RWPE2 (cell line): ENCODE results near the gene ARL5C.

Experiments used
- ATAC-seq: fragments of 200-7000 bp; cut with Tn5 transposase; 3 replicates; pipeline ENCODE4 v1.9.1; 2021; ENCODE audit warnings: low read depth
- DNase-seq: peaks from one replicate; pipeline ENCODE4 v3.0.0-alpha.2; 2020; ENCODE audit warnings: low spot score
- H3K27ac ChIP-seq: fragments of 450-650 bp; 2 replicates; pipeline ENCODE4 v1.5.1; 2017; ENCODE audit warnings: mild to moderate bottlenecking; ENCODE audit not compliant: poor library complexity, severe bottlenecking
- H3K27me3 ChIP-seq: fragments of 250-450 bp; sonication (Bioruptor Pico); 2 replicates; pipeline ENCODE4 v1.5.1; 2021; ENCODE audit warnings: mild to moderate bottlenecking, moderate library complexity; ENCODE audit not compliant: insufficient read depth, poor library complexity, severe bottlenecking
- H3K36me3 ChIP-seq: fragments of 250-450 bp; sonication (Bioruptor Pico); 2 replicates; pipeline ENCODE4 v1.5.1; 2020; ENCODE audit warnings: low read depth, mild to moderate bottlenecking, moderate library complexity
- H3K4me1 ChIP-seq: fragments of 250-450 bp; sonication (Bioruptor Pico); 2 replicates; pipeline ENCODE4 v1.5.1; 2021; ENCODE audit warnings: mild to moderate bottlenecking, moderate library complexity; ENCODE audit not compliant: insufficient read depth, poor library complexity, severe bottlenecking
- H3K4me3 ChIP-seq: fragments of 250-450 bp; sonication (Bioruptor Pico); 2 replicates; pipeline ENCODE4 v1.5.1; 2021; ENCODE audit warnings: mild to moderate bottlenecking, moderate library complexity; ENCODE audit not compliant: severe bottlenecking
- H3K9me3 ChIP-seq: fragments of 250-450 bp; sonication (Bioruptor Pico); 2 replicates; pipeline ENCODE4 v1.5.1; 2021; ENCODE audit warnings: mild to moderate bottlenecking, moderate library complexity; ENCODE audit not compliant: severe bottlenecking
- CTCF ChIP-seq: fragments of 450-650 bp; IDR thresholded peaks from one replicate; pipeline ENCODE4 v1.5.1; 2017; ENCODE audit warnings: mild to moderate bottlenecking, moderate library complexity; ENCODE audit not compliant: poor library complexity, severe bottlenecking

The ARL5C gene

GRCh38 chr17:39141294-39141693 lies 24.7 kb downstream of the ARL5C start:
- Histone ChIP-seq H3K9me3 (no peaks in the 10 kb centered on the region), H3K4me3 (no peak overlapping the region), H3K27me3 (no peaks in the 10 kb centered on the region), H3K27ac (no peak overlapping the region), H3K36me3 (no peaks in the 10 kb centered on the region), H3K4me1 (peaks cover 15% of the 10 kb centered on the region)
- ATAC-seq (no peak), DNase-seq (no peak)
- no peak for TF ChIP-seq CTCF

GRCh38 chr17:39139561-39139960 lies 26.4 kb downstream of the ARL5C start:
- no peak overlapping the region for H3K4me3 ChIP-seq
- H3K27ac ChIP-seq = peak overlapping the region; percentile 19
- ATAC-seq = no peak
- no peaks in the 10 kb centered on the region for H3K36me3 ChIP-seq
- H3K9me3 ChIP-seq = no peaks in the 10 kb centered on the region
- H3K4me1 ChIP-seq = peaks cover 12% of the 10 kb centered on the region
- H3K27me3 ChIP-seq = no peaks in the 10 kb centered on the region
- no peak for TF ChIP-seq CTCF
- no peak for DNase-seq

GRCh38 chr17:39139161-39139511 lies 26.8 kb downstream of the ARL5C start:
- H3K4me3 ChIP-seq = no peak overlapping the region
- peaks cover 11% of the 10 kb centered on the region for H3K4me1 ChIP-seq
- H3K9me3 ChIP-seq = no peaks in the 10 kb centered on the region
- H3K27me3 ChIP-seq = no peaks in the 10 kb centered on the region
- ATAC-seq = peak; percentile 90
- no peak for TF ChIP-seq CTCF
- DNase-seq = no peak
- peak overlapping the region; percentile 19 for H3K27ac ChIP-seq
- no peaks in the 10 kb centered on the region for H3K36me3 ChIP-seq

GRCh38 chr17:39138431-39139160 lies 27.4 kb downstream of the ARL5C start:
- ATAC-seq = peak; percentile 65; the same call in 2 of the 3 replicates

More at GRCh38 chr17:39138431-39139160, 27.4 kb downstream of the ARL5C start:
- Histone ChIP-seq H3K27ac (peak overlapping the region; percentile 19), H3K27me3 (no peaks in the 10 kb centered on the region), H3K36me3 (no peaks in the 10 kb centered on the region), H3K4me1 (peaks cover 11% of the 10 kb centered on the region), H3K9me3 (no peaks in the 10 kb centered on the region), H3K4me3 (no peak overlapping the region)
- no peak for DNase-seq
- TF ChIP-seq CTCF = no peak
